HCT116 (cell line): ENCODE measurements around the gene UQCC5. TPM values are rescaled to one million over a fixed set of nuclear protein-coding genes. Genes with fewer than 3 reads are reported as not detected.

ENCODE experiments used
- ATAC-seq: fragments of 200-7000 bp; cut with Tn5 transposase; 2 replicates; pipeline ENCODE4 v1.9.1; 2020; ENCODE audit warnings: mild to moderate bottlenecking, moderate library complexity
- BruUV-seq: library from RNA; stranded (reverse); fragments of 400-500 nt; replicated peaks from 2 replicates; lab custom pipeline; 2021; lab: Mats Ljungman, UMichigan
- CTCF ChIA-PET: fragments of 300-600 bp; sonication (Branson Sonifier 250); formaldehyde crosslinking; loops from one replicate; lab custom pipeline; 2021; ENCODE audit warnings: antibody characterized with exemption; lab: Charles Lee
- POLR2A ChIA-PET: fragments of 300-600, 350-600 bp; sonication (Branson Sonifier 250); formaldehyde crosslinking; loops from one replicate; lab custom pipeline; 2021; ENCODE audit warnings: antibody characterized with exemption; lab: Charles Lee
- RAD21 ChIA-PET, 2 experiments: fragments of 300-600 bp; sonication (Branson Sonifier 250); formaldehyde crosslinking; loops; one replicate each; lab custom pipeline; 2023; ENCODE audit warnings: low total read pairs in 2 of 2; ENCODE audit not compliant: uncharacterized antibody in 2 of 2, unreplicated experiment in 2 of 2, low non-redundant PET in 1 of 2; lab: Charles Lee
- DNase-seq: peaks from one replicate; pipeline ENCODE4 v3.0.0-alpha.2; 2010; ENCODE audit warnings: low read depth, low spot score
- H2AFZ ChIP-seq: fragments of 200-600 bp; shearing (Covaris generic), sonication (generic); 2 replicates; pipeline ENCODE4 v1.6.1; 2017; ENCODE audit warnings: low read depth, mixed run types, mixed read lengths, antibody characterized with exemption, low read length; ENCODE audit not compliant: poor library complexity, severe bottlenecking
- H3K27ac ChIP-seq: 2 replicates; pipeline ENCODE4 v1.5.1; 2012; ENCODE audit warnings: low read depth, low read length
- H3K27me3 ChIP-seq: fragments of 200-600 bp; sonication (generic); 2 replicates; pipeline ENCODE4 v1.6.1; 2016; ENCODE audit warnings: mixed run types, low read length, mixed read lengths; ENCODE audit not compliant: insufficient read depth
- H3K36me3 ChIP-seq, 2 experiments: fragments of 200-500 bp in 1 of 2; fragments of 200-600 bp in 1 of 2; sonication (Bioruptor generic) in 1 of 2; sonication (generic) in 1 of 2; 2 replicates each; pipeline versions ENCODE4 v1.5.1 to v1.6.1; 2014 to 2016; ENCODE audit warnings: low read length in 2 of 2, inconsistent platforms in 1 of 2, mixed read lengths in 1 of 2, mixed run types in 1 of 2; ENCODE audit not compliant: insufficient read depth in 2 of 2, control insufficient read depth in 1 of 2
- H3K4me1 ChIP-seq, 2 experiments: fragments of 200-600 bp in 1 of 2; sonication (generic) in 1 of 2; 2 replicates each; pipeline versions ENCODE4 v1.5.1 to v1.6.1; 2012 to 2017; ENCODE audit warnings: low read length in 2 of 2, inconsistent platforms in 1 of 2, mild to moderate bottlenecking in 1 of 2, mixed read lengths in 1 of 2, mixed run types in 1 of 2, moderate library complexity in 1 of 2; ENCODE audit not compliant: insufficient read depth in 2 of 2, control insufficient read depth in 1 of 2
- H3K4me2 ChIP-seq: fragments of 200-600 bp; sonication (generic); 2 replicates; pipeline ENCODE4 v1.6.1; 2017; ENCODE audit warnings: mixed run types, low read length, mixed read lengths
- H3K4me3 ChIP-seq, 2 experiments: fragments of 200-600 bp in 1 of 2; sonication (generic) in 1 of 2; replicated peaks in 1 of 2; 2 replicates each; pipeline ENCODE4 v1.5.1; 2011 to 2016; ENCODE audit warnings: low read length in 2 of 2, control low read depth in 1 of 2, low read depth in 1 of 2, mild to moderate bottlenecking in 1 of 2, mixed read lengths in 1 of 2, mixed run types in 1 of 2
- H3K79me2 ChIP-seq: fragments of 200-600 bp; sonication (generic); 2 replicates; pipeline ENCODE4 v1.6.1; 2017; ENCODE audit warnings: mild to moderate bottlenecking, mixed run types, low read length, moderate library complexity, mixed read lengths; ENCODE audit not compliant: insufficient read depth
- H3K9ac ChIP-seq: fragments of 200-600 bp; sonication (generic); 2 replicates; pipeline ENCODE4 v1.6.1; 2016; ENCODE audit warnings: low read length, mixed read lengths
- H3K9me2 ChIP-seq: fragments of 200-600 bp; sonication (generic), shearing (Covaris generic); 2 replicates; pipeline ENCODE4 v1.6.1; 2017; ENCODE audit warnings: mixed run types, mild to moderate bottlenecking, moderate library complexity; ENCODE audit not compliant: insufficient read depth
- H3K9me3 ChIP-seq, 2 experiments: fragments of 200-500 bp in 1 of 2; fragments of 200-600 bp in 1 of 2; sonication (Bioruptor generic) in 1 of 2; sonication (generic) in 1 of 2; 2 replicates each; pipeline ENCODE4 v1.6.1; 2014 to 2017; ENCODE audit warnings: low read length in 2 of 2, mixed read lengths in 2 of 2, inconsistent platforms in 1 of 2, low read depth in 1 of 2, mild to moderate bottlenecking in 1 of 2, mixed run types in 1 of 2, moderate library complexity in 1 of 2; ENCODE audit not compliant: control insufficient read depth in 1 of 2, insufficient read depth in 1 of 2
- H4K20me1 ChIP-seq: fragments of 200-600 bp; sonication (generic), shearing (Covaris generic); 2 replicates; pipeline ENCODE4 v1.6.1; 2017; ENCODE audit warnings: mixed run types, mild to moderate bottlenecking, moderate library complexity; ENCODE audit not compliant: insufficient read depth
- ELF1 ChIP-seq: IDR thresholded peaks from 2 replicates; pipeline ENCODE4 v1.6.1; 2012; ENCODE audit warnings: low read depth, borderline replicate concordance
- EZH2phosphoT487 ChIP-seq: fragments of 200-600 bp; IDR thresholded peaks from 2 replicates; pipeline ENCODE4 v1.6.1; 2018; ENCODE audit warnings: antibody characterized with exemption, borderline replicate concordance
- FOSL1 ChIP-seq: IDR thresholded peaks from 2 replicates; pipeline ENCODE4 v1.6.1; 2012; ENCODE audit warnings: low read depth
- RAD21 ChIP-seq: IDR thresholded peaks from 2 replicates; pipeline ENCODE4 v1.6.1; 2012; ENCODE audit warnings: low read depth, mild to moderate bottlenecking
- SIN3A ChIP-seq: IDR thresholded peaks from 2 replicates; pipeline ENCODE4 v1.6.1; 2012; ENCODE audit warnings: low read depth
- TCF7L2 ChIP-seq: IDR thresholded peaks from 2 replicates; pipeline ENCODE4 v1.7.0; 2011; ENCODE audit warnings: borderline replicate concordance, inconsistent platforms; ENCODE audit not compliant: insufficient read depth, insufficient read length; ENCODE audit errors: extremely low read depth
- intact Hi-C: fragments of 100-400 bp; cut with micrococcal nuclease; formaldehyde crosslinking; loops from 2 replicates; pipeline ENCODE4 v1.10.0; 2022
- total RNA-seq: library from RNA; stranded (reverse); gene quantifications from one replicate; pipeline ENCODE4 v1.2.1, GENCODE V29; 2021; ENCODE audit not compliant: unreplicated experiment
- TF ChIP-seq, protein P1 (sequence below): IDR thresholded peaks from 2 replicates; pipeline ENCODE4 v1.6.1; 2012
- TF ChIP-seq, protein P2 (sequence below): IDR thresholded peaks from 2 replicates; pipeline ENCODE4 v1.6.1; 2011; ENCODE audit warnings: mild to moderate bottlenecking, low read length, moderate library complexity; ENCODE audit not compliant: insufficient replicate concordance; ENCODE audit errors: extremely low read depth

UQCC5 gene
- total RNA-seq, 1 experiment from 2014 or later: 14.1 TPM

GRCh38 chr3:52490939-52491526 is 45.4 kb upstream of the UQCC5 start:
- RAD21 ChIA-PET: no interaction called here
- Histone ChIP-seq H3K4me2 (no peak overlapping the region), H4K20me1 (no peaks in the 10 kb centered on the region), H3K9me3 (no peaks in the 10 kb centered on the region), H3K4me1 (no peaks in the 10 kb centered on the region), H3K27ac (no peak overlapping the region), H3K9me2 (no peaks in the 10 kb centered on the region), H3K79me2 (no peaks in the 10 kb centered on the region), H3K9ac (no peak overlapping the region), H3K36me3 (peaks cover 5 to 26% of the 10 kb centered on the region in 2 experiments; a peak in 3 of 4 replicates), H2AFZ (no peak overlapping the region), H3K27me3 (no peaks in the 10 kb centered on the region), H3K4me3 (no peak overlapping the region)
- intact Hi-C loops: no loop called here
- no peak for TF ChIP-seq SIN3A
- TF ChIP-seq TCF7L2: no peak
- TF ChIP-seq, protein P1, sequence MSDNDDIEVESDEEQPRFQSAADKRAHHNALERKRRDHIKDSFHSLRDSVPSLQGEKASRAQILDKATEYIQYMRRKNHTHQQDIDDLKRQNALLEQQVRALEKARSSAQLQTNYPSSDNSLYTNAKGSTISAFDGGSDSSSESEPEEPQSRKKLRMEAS: no peak
- TF ChIP-seq RAD21: no peak
- no peak for TF ChIP-seq ELF1
- TF ChIP-seq FOSL1: no peak
- TF ChIP-seq, protein P2, sequence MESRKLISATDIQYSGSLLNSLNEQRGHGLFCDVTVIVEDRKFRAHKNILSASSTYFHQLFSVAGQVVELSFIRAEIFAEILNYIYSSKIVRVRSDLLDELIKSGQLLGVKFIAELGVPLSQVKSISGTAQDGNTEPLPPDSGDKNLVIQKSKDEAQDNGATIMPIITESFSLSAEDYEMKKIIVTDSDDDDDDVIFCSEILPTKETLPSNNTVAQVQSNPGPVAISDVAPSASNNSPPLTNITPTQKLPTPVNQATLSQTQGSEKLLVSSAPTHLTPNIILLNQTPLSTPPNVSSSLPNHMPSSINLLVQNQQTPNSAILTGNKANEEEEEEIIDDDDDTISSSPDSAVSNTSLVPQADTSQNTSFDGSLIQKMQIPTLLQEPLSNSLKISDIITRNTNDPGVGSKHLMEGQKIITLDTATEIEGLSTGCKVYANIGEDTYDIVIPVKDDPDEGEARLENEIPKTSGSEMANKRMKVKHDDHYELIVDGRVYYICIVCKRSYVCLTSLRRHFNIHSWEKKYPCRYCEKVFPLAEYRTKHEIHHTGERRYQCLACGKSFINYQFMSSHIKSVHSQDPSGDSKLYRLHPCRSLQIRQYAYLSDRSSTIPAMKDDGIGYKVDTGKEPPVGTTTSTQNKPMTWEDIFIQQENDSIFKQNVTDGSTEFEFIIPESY: no peak
- TF ChIP-seq EZH2phosphoT487: no peak
- POLR2A ChIA-PET: no interaction called here
- no TSS peak for BruUV-seq
- CTCF ChIA-PET: no interaction called here
- ATAC-seq: no peak
- DNase-seq: no peak
